ENCODE results near the gene CDH23.

- no peak for TF ChIP-seq POLR2AphosphoS5 (IDR thresholded peaks at IDR 0.05; ENCODE audit: low read depth, low read length)
- TF ChIP-seq YY1 (IDR thresholded peaks at IDR 0.05; ENCODE audit: low read depth, low read length), result no peak
- TF ChIP-seq TEAD4 (IDR thresholded peaks at IDR 0.05; ENCODE audit: low read depth, low read length), result no peak
- no peak for TF ChIP-seq CTCF (IDR thresholded peaks at IDR 0.05; ENCODE audit: control extremely low read depth in 1 of 3, insufficient read depth in 1 of 3, low read depth in 1 of 3, low read length in 3 of 3)
- TF ChIP-seq CEBPB (IDR thresholded peaks at IDR 0.05; ENCODE audit: low read depth, low read length), result no peak
- TF ChIP-seq EP300 (IDR thresholded peaks at IDR 0.05; ENCODE audit: borderline replicate concordance in 1 of 2, low read depth in 2 of 2, low read length in 2 of 2), result no peak
- no peak for TF ChIP-seq RFX5 (IDR thresholded peaks at IDR 0.05; ENCODE audit: borderline replicate concordance, low read depth, low read length)
- no peak for TF ChIP-seq HDAC6 (IDR thresholded peaks at IDR 0.05; ENCODE audit: low read depth, low read length)
- TF ChIP-seq EZH2 (IDR thresholded peaks at IDR 0.05; ENCODE audit: low read depth, low read length, severe bottlenecking), result no peak
- TF ChIP-seq POLR2A (IDR thresholded peaks at IDR 0.05; ENCODE audit: control extremely low read depth in 1 of 2, low read depth in 2 of 2, low read length in 2 of 2), result no peak
- no peak for TF ChIP-seq KDM5A (IDR thresholded peaks at IDR 0.05; ENCODE audit: low read length)
- TF ChIP-seq HDAC2 (IDR thresholded peaks at IDR 0.05; ENCODE audit: borderline replicate concordance in 1 of 2, low read depth in 2 of 2, low read length in 2 of 2), result no peak
- no peak for TF ChIP-seq FOSL1 (IDR thresholded peaks at IDR 0.05; ENCODE audit: insufficient read depth, low read depth, low read length)
Measured at GRCh38 chr10:71426058-71426605, 29.4 kb downstream of the CDH23 start.
